Measurements from ENCODE around the gene DEPDC5.
"Not testable (repeated sequence)": the region's sequence is repeated elsewhere in the genome, so short reads cannot be mapped to it uniquely, and the experiment has no call there.

DEPDC5 gene

DNA sequence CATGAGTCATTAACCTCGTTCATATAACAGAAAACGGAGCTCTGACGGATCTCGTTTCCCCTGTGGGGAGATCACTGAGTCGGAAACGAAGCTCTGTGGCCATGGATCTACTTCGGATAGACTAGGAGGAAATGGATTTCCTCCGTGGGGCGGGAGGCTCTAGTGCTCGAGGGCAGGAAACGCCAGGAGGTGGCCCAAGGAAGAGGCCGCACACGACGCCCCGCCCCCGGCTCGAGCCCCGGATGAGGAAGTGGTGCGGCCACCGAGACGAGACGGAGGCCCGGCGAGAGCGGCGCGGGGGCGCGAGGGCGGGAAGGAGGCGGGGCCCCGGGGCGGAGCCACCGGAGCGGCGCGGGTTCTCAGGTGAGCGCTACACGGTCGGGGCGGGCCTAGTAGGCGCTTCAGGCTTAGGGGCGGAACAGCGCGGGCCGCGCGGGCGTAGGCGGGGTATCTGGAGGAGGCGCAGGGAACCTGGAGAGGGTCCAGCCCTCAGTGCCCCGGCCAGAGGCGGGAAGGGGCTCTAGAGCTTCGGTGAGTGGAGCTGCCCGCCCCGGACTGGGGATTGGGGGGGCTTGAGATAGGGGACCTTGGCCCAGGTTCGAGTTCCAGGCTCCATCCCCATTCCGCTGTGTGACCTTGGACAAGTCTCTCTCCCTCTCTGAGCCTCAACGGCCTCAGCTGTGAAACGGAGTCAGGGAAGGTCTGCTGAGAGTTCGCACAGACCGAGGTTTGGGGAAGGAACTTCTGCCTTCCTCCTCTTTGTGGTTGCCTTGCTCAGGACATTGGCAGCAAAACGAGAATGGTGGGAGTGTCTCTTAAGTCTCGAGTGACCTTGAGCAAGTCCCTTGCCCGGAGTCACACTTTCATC lies at the start of gene DEPDC5:
TSS of gene DEPDC5 (plus strand) at position 386 of the 868 bp plus-strand sequence. CDS start 903 bp downstream, outside the sequence.
- FAIRE-seq = peak; percentile 23

DNA sequence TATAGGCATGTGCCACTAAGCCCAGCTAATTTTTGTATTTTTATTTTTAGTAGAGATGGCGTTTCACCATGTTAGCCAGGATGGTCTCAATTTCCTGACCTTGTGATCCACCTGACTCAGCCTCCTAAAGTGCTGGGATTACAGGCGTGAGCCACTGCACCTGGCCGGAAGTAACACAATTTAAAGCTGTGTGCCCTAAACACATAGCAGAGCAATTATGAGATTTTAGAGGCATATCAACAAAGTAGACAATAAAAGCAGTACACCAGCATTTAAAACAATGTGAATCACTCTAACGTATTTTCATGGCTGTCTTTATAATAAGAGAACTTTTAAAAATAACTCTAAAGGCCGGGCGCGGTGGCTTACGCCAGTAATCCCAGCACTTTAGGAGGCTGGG lies 46.3 kb upstream of the DEPDC5 start:
- no peak for FAIRE-seq

More for the DNA sequence above, at the start of gene DEPDC5:
- DNase-seq (ENCODE audit: low spot score) = peak; percentile 99

DNA sequence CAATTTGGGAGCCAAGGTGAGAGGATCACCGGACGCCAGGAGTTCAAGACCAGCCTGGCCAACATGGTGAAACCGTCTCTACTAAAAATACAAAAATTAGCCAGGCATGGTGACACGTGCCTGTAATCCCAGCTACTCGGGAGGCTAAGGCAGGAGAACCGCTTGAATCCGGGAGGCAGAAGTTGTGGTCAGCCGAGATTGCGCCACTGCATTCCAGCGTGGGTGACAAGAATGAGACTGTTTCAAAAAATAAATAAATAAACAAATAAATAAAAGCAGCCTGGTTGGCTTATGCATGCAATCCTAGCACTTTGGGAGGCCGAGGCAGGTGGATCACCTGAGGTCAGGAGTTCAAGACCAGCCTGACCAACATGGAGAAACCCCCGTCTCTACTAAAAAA lies 42.6 kb upstream of the DEPDC5 start:
- not testable (repeated sequence) for FAIRE-seq; DNase-seq (ENCODE audit: low spot score)

More for the DNA sequence above, 46.3 kb upstream of the DEPDC5 start:
- DNase-seq (ENCODE audit: low spot score) = no peak

DNA sequence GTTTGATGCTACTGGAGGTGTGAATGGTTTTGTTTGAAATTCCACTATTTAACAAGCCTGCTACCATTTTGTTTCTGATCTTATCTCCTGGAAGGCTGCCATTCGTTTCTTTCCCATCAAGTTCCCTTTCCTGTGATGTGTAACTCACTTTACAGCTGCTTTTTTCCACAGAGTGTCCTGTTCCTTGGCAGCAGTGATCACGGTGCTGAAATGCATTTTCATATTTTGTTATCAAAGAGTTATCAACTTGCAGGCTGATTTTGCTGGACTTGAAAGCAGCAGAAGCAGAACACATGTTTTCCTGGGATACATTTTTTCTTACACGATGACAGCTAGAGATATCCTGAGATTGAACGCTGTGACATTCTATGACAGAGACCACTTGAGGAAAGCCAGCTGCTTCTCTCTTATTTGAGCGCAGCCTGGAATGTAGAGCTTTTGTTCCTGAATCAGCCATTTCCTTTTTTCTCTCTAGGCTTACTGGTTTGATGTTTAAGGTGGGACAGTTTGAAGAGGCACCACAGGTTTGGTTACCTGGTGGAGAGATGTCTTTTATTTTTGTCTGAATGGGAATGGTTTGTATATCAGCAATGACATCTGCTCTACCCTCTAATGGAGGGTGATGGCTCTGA lies 38.6 kb upstream of the DEPDC5 start:
- FAIRE-seq = no peak

DNA sequence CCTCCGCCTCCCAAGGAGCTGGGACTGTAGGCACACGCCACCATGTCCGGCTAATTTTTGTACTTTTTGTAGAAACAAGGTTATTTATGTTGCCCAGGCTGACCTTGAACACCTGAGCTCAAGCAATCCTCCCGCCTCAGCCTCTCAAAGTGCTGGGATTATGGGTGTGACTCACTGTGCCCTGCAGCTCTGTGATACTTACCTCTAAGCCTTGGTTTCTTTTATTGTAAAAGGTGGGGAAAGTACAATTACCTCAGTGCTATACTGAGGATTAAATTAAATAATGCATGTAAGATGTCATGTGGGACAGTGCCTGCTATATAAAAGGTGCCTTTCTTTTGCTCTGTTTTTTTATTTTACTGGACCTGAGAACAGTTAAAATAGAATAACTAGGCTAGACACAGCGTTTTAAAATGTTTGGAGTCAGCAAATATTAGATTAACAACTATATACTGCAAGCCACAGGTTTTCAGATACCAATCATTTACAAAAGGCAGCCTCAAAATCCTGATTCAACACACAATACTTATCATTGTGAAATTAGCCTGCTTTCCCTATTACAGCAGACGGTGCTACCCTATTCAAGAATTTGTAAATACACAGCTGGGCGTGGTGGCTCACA lies 33.9 kb upstream of the DEPDC5 start:
- no peak for DNase-seq (ENCODE audit: low spot score)
- no peak for FAIRE-seq

More for the DNA sequence above, 38.6 kb upstream of the DEPDC5 start:
- DNase-seq (ENCODE audit: low spot score) = no peak

DNA sequence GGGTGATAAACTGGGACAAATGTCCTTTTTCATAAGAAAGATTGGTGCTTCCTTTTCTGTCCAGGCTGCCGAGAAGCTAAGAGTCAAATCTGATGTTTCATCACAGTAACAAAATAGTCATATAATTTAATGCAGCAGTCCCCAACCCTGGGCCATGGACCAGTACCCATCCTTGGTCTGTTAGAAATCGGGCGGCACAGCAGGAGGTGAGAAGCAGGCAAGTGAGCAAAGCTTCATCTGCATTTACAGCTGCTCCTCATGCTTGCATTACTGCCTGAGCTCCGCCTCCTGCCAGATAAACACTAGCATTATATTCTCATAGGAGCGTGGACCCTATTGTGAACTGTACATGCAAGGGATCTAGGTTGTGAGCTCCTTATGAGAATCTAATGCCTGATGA lies 30.1 kb upstream of the DEPDC5 start:
- DNase-seq (ENCODE audit: low spot score) = no peak
- no peak for FAIRE-seq

DNA sequence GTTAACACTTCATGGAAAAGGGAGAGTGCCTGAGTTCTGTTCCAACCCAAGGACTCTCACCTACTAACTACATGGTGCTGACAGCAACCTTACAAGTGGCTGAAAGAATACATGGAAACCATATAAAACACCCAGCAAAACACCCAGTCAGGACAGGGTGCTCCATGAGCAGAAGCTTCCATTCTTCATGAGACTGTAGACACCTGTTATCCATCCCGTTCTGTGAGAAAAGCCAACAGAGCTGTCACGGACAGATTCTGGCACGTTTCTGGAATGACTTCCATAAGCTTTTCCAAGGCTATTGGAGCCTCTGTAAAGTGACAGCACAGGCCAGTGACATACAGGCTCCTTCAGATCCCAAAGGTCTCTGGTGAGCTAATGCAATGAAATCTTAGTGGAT lies 27.1 kb upstream of the DEPDC5 start:
- FAIRE-seq (no peak), DNase-seq (ENCODE audit: low spot score) (no peak)

DNA sequence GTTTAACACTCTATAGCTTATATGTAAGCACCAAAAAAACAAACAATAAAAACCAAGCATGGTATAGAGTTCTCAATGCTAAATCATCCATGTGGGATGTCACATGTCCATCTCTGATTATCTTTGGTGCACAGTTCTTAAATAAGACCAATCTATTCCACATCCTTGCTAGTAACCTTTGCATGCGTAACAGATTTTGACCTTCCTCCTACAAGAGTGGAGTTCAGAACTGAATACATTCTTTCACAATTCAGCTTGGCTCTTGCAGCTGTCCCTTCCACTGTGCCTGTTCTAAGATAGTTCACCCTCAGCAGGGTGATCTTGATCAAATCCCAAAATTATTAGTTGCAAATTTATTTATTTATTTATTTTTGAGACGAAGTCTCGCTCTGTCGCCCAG lies 25.0 kb upstream of the DEPDC5 start:
- no peak for DNase-seq (ENCODE audit: low spot score)
- peak; percentile 30 for FAIRE-seq

DNA sequence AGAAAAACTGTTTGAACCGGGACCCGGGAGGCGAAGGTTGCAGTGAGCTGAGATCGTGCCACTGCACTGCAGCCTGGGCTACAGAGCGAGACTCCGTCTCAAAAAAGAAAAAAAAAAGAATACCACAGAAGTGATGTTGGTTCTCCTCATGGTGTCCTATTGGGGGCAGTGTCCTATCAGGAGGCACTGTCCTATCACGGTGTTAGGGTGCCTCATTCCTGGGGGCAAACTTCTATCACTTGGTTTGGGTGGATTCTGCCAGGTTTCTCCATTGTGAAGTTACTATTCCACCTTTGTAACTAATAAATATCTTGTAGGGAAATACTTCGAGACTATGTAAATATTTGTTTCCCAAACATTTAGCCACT lies 23.5 kb upstream of the DEPDC5 start:
- FAIRE-seq (no peak), DNase-seq (ENCODE audit: low spot score) (no peak)

DNA sequence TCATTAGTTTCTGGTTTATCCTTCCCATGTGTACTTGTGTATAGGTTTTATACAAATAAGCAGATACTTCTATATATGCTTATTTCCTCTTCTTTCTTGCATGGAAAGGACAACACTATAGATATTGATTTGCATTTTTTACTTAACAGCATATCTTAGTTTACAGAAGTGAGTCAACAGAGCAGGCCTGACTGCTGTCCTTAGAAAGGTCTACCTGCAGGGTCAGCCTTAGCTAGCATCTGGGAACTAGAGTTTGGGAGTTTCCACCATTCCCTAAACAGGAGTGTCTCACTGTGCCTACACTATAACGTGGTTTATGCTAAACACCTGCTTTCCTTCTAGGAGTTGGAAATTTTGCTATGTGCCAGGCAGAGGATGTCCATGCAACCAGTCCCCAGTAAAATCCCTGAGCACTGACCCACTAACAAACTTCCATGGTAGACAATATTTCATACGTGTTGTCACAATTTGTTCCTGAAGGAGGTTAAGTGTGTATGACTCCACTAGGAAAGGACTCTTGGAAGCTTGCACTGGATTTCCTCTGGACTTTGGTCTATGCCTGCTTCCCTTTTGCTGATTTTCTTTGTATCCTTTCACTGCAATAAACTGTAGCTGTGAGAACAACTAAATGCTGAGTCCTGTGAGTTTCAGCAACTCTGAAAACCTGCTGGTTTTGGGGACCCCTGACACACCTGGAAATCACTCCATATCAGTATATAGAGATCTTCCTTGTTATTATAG lies 21.6 kb upstream of the DEPDC5 start:
- FAIRE-seq (no peak), DNase-seq (ENCODE audit: low spot score) (no peak)

DNA sequence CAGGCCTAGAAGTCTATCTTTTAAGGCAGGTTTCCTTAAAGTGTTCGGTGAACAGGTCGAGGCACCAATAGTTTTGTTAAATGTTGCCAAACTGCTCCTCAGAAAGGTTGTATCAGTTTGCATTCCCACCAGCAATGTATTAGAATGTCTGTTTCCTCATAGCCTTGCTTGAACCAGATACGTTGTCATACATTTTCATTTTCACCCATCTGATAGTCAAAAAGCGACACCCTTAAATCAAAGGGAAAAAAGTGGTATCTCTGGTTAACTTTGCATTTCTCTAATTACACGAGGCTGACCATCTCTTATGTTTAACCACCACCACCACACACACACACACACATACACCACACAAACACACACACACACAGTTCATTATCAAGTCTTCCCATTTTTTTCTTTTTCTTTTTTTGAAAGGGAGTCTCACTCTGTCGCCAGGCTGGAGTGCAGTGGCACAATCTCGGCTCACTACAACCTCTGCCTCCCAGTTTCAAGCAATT lies 20.2 kb upstream of the DEPDC5 start:
- DNase-seq (ENCODE audit: low spot score) = no peak
- no peak for FAIRE-seq

DNA sequence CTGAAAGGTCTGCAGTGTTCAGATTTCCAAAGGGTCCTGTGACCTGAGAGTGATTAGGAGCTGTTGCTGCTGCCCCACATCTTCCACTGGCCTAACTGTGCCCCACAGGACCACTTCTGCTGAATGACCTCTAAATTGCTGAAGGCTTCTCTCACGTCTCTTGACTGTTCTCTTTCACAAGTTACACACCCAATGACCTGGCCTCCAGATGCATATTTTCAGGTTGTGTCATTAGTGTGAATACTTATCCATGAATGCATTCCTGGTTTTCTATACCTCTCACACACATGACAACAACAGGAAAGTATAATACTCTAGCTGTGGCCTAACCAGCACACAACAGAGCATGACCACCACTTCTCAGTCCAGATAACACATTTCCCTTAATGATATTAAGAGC lies 19.3 kb upstream of the DEPDC5 start:
- no peak for FAIRE-seq
- peak; percentile 13 for DNase-seq (ENCODE audit: low spot score)

DNA sequence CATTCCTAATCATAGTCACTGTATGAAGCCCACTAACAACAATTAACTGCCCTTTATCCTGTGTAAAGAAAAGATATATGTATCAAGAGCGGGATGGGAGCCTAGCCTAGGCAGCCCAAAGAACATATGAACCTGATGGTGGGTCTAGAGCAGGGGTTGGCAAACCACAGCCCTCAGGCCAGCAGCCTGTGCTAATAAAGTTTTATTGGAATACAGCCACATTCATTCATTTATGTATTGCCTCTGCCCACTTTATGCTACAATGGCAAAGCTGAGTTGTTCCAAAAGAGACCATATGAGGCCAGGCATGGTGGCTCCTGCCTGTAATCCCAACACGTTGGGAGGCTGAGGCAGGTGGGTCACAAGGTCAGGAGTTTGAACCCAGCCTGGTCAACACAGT lies 17.4 kb upstream of the DEPDC5 start:
- no peak for DNase-seq (ENCODE audit: low spot score)
- no peak for FAIRE-seq

DNA sequence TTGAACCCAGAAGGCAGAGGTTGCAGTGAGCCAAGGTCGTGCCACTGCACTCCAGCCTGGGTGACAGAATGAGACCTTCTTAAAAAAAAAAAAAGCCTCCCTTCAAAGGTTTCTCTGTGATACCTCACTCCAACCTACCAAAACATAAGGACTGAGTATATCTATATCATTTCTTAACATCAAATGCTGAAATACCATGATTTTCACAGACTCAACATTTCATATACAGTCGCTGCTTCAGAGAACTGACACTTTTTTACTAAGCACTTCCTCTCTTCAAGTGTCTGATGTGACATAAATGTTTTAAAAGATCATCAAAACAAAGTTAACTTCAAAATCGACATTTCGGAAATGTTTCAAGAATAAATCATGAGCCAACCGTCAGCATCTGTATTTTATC lies 15.9 kb upstream of the DEPDC5 start:
- FAIRE-seq (no peak), DNase-seq (ENCODE audit: low spot score) (no peak)

DNA sequence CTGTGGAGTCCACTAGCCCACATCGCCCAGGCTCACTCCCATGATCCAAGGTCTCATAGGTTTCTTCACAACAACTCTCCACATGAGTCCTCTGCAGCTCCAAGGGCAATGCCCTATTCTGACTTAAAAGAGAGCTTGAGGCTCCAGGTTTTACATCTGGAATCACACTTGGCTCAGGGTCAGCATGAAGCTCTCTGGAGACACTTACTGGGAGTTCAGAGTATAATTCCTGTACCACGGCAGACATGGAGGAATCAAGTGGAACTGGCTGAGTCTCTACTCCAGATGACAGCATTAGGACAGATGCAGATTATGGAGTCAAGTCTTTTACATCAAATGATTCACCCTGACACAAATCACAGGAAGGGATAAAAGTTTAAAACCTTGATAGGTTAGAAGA lies 15.3 kb upstream of the DEPDC5 start:
- FAIRE-seq (no peak), DNase-seq (ENCODE audit: low spot score) (no peak)

DNA sequence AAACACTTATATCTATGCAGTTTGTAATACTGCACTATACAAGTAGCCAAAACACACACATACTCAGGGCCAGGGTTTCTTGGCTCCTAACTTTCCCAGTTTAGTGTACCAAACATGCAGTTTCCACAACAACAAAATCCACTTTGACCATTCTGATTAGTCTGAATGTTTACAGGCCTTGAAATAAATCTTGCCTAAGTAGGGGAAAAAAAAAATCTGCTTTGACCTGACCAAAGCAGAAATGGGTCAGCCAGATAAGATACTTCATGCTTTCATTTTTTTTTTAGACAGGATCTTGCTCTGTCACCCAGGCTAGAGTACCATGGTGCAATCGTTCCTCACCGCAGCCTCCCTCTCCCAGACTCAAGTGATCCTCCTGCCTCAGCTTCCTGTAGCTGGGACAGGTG lies 14.0 kb upstream of the DEPDC5 start:
- FAIRE-seq (no peak), DNase-seq (ENCODE audit: low spot score) (no peak)

DNA sequence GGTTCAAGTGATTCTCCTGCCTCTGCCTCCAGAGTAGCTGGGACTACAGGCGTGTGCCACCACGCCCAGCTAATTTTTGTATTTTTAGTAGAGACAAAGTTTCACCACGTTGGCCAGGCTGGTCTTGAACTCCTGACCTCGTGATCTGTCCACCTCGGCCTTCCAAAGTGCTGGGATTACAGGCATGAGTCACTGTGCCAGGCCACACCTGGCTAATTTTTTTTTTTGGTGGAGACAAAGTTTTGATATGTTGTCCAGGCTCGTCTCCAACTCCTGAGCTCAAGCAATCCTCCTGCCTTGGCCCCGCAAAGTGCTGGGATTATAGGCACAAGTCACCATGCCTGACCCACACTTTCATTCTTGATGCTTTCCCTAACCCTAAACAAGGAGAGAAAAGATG lies 13.5 kb upstream of the DEPDC5 start:
- not testable (repeated sequence) for FAIRE-seq; DNase-seq (ENCODE audit: low spot score)

DNA sequence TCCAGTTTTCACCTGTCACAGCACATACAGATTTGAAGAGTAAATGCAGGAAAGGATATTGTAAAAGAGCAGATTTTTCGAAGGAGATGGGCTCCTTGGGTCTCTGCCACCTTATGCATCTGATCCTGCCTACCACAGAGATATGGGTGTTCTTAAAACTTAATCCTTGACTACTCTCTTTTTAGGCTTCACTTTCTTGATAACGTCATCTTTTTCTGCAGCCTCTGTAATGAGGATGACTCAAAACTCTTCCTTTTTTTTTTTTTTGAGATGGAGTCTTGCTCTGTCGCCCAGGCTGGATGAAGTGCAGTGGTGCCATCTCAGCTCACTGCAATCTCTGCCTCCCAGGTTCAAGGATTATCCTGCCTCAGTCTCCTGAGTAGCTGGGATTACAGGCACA lies 11.7 kb upstream of the DEPDC5 start:
- FAIRE-seq = no peak

DNA sequence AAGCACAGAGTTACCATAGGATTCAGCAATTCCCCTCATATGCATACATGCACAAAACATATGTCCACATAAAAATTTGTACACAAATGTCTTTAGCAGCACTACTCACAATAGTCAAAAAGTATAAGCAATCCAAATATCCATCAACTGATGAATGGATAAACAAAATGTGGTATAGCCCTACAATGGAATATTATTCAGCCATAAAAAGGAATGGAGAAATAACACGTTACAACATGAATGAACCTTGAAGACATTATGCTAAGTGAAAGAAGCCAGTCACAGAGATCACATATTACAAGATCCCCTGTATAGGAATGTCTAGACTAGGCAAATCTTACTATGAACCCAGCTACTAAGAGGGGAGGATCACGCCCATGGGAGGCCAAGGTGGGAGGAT lies 11.1 kb upstream of the DEPDC5 start:
- DNase-seq (ENCODE audit: low spot score) (no peak), FAIRE-seq (no peak)

More for the DNA sequence above, 11.7 kb upstream of the DEPDC5 start:
- DNase-seq (ENCODE audit: low spot score) = no peak

DNA sequence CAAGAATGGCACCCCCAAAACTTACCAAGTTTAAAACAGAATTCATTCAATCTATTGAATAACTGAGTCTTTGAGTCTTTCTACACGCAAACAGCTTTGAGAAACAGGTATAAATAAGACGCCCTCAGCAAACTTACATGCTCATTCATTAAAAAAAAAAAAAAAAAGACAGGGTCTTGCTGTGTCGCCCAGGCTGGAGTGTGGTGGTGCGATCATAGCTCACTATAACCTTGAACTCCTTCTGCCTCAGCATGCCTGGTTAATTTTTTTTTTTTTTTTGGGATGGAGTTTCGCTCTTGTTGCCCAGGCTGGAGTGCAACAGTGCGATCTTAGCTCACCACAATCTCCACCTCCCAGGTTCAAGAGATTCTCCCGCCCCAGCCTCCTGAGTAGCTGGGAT lies 9.9 kb upstream of the DEPDC5 start:
- FAIRE-seq (no peak), DNase-seq (ENCODE audit: low spot score) (no peak)

DNA sequence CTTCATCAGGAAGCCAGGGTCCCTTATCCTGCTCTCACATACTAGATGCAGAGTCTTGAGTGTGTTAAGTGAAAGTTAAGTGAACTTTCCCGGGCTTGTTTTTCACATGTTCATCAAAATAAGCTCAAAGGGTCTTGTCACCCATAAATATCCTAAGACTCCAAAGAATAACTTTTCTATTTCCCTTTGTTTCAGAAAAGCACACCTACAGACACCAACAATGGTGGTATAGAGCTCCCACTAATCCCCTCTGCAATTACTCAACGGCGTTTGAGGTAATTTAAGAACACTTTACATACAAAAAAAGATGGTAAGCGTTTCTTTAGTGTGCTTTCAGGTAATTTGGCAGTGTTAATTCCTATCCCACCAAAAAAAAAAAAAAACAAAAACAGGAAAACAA lies 6.4 kb upstream of the DEPDC5 start:
- FAIRE-seq = no peak
- no peak for DNase-seq (ENCODE audit: low spot score)
